Measurements from ENCODE around the gene ENPP6.

Gene ENPP6

GRCh38 chr4:184104419-184105101, 113.1 kb downstream of the ENPP6 start:
- H3K27me3 ChIP-seq = no peaks in the 10 kb centered on the region

GRCh38 chr4:184103527-184104264, 114.0 kb downstream of the ENPP6 start:
- Histone ChIP-seq H3K36me3 (no peaks in the 10 kb centered on the region), H3K4me3 (ENCODE audit: low read depth in 1 of 2, low read length in 1 of 2) (no peak overlapping the region), H3K9me3 (no peaks in the 10 kb centered on the region), H3K4me1 (ENCODE audit: control insufficient read depth in 1 of 2, insufficient read depth in 1 of 2, low read depth in 1 of 2, low read length in 1 of 2) (peaks cover 0 to 6% of the 10 kb centered on the region in 2 experiments), H3K27ac (no peak overlapping the region), H3K27me3 (no peaks in the 10 kb centered on the region)
- no peak for TF ChIP-seq CTCF (IDR thresholded peaks at IDR 0.05)

More at GRCh38 chr4:184104419-184105101, 113.1 kb downstream of the ENPP6 start:
- H3K27ac ChIP-seq = no peak overlapping the region
- H3K36me3 ChIP-seq = no peaks in the 10 kb centered on the region
- H3K9me3 ChIP-seq = no peaks in the 10 kb centered on the region
- H3K4me1 ChIP-seq (ENCODE audit: control insufficient read depth in 1 of 2, insufficient read depth in 1 of 2, low read depth in 1 of 2, low read length in 1 of 2) = peaks cover 0 to 6% of the 10 kb centered on the region in 2 experiments
- no peak for TF ChIP-seq CTCF (IDR thresholded peaks at IDR 0.05)
- no peak overlapping the region for H3K4me3 ChIP-seq (ENCODE audit: low read depth in 1 of 2, low read length in 1 of 2)

- Histone ChIP-seq H3K36me3 (no peaks in the 10 kb centered on the region), H3K9me3 (no peaks in the 10 kb centered on the region), H3K4me3 (ENCODE audit: low read depth in 1 of 2, low read length in 1 of 2) (no peak overlapping the region), H3K27ac (no peak overlapping the region), H3K4me1 (ENCODE audit: control insufficient read depth in 1 of 2, insufficient read depth in 1 of 2, low read depth in 1 of 2, low read length in 1 of 2) (peaks cover 0 to 6% of the 10 kb centered on the region in 2 experiments), H3K27me3 (no peaks in the 10 kb centered on the region)
- TF ChIP-seq CTCF (IDR thresholded peaks at IDR 0.05) = no peak
Measured at GRCh38 chr4:184102927-184103326, 114.7 kb downstream of the ENPP6 start.

- H3K36me3 ChIP-seq = no peaks in the 10 kb centered on the region
- no peak overlapping the region for H3K4me3 ChIP-seq (ENCODE audit: low read depth in 1 of 2, low read length in 1 of 2)
- H3K9me3 ChIP-seq = no peaks in the 10 kb centered on the region
- H3K4me1 ChIP-seq (ENCODE audit: control insufficient read depth in 1 of 2, insufficient read depth in 1 of 2, low read depth in 1 of 2, low read length in 1 of 2) = peaks cover 3 to 10% of the 10 kb centered on the region in 2 experiments
- H3K27ac ChIP-seq = no peak overlapping the region
- TF ChIP-seq CTCF (IDR thresholded peaks at IDR 0.05) = no peak
- H3K27me3 ChIP-seq = no peaks in the 10 kb centered on the region
Measured at GRCh38 chr4:184102488-184102887, 115.2 kb downstream of the ENPP6 start.

GRCh38 chr4:184101711-184102110, 116.0 kb downstream of the ENPP6 start:
- no peak for TF ChIP-seq CTCF (IDR thresholded peaks at IDR 0.05)
- no peaks in the 10 kb centered on the region for H3K27me3 ChIP-seq
- H3K4me3 ChIP-seq (ENCODE audit: low read depth in 1 of 2, low read length in 1 of 2) = no peak overlapping the region
- H3K27ac ChIP-seq = no peak overlapping the region
- no peaks in the 10 kb centered on the region for H3K36me3 ChIP-seq
- H3K9me3 ChIP-seq = no peaks in the 10 kb centered on the region
- H3K4me1 ChIP-seq (ENCODE audit: control insufficient read depth in 1 of 2, insufficient read depth in 1 of 2, low read depth in 1 of 2, low read length in 1 of 2) = peaks cover 8 to 16% of the 10 kb centered on the region in 2 experiments

Data from neutrophil (primary cell).